SH-SY5Y (cell line): ENCODE measurements around the gene CALHM3.

Source experiments
- GATA2 ChIP-seq: IDR thresholded peaks from 2 replicates; pipeline ENCODE4 v1.6.1; 2011; ENCODE audit warnings: mild to moderate bottlenecking, low read depth, low read length
- GATA3 ChIP-seq: IDR thresholded peaks from 2 replicates; pipeline ENCODE4 v1.6.1; 2011; ENCODE audit warnings: low read depth, mild to moderate bottlenecking, low read length, moderate library complexity

GRCh38 chr10:103523683-103524082, 44.6 kb upstream of the CALHM3 start:
- TF ChIP-seq GATA2, result no peak
- no peak for TF ChIP-seq GATA3
